ENCODE data around the gene CD248.
A peak's percentile ranks its signal among the peaks of the same experiment; 100 is the strongest.

The CD248 gene

GRCh38 chr11:66340596-66341501 lies 24.0 kb upstream of the CD248 start:
- no peak for DNase-seq

- DNase-seq: no peak
These were observed 23.0 kb upstream of the CD248 start for GRCh38 chr11:66339686-66340483.

GRCh38 chr11:66339162-66339675 lies 22.4 kb upstream of the CD248 start:
- no peak for DNase-seq

GRCh38 chr11:66338276-66339161 lies 21.7 kb upstream of the CD248 start:
- DNase-seq: no peak

- DNase-seq: no peak
These were observed 20.5 kb upstream of the CD248 start for GRCh38 chr11:66337103-66337899.

- peak; percentile 28 for DNase-seq
These were observed 19.6 kb upstream of the CD248 start, which contains the start of gene RIN1 for GRCh38 chr11:66336234-66337102. TSS of gene RIN1 (minus strand) at chr11:66336434. CDS start at chr11:66336402, 32 bp downstream.

GRCh38 chr11:66335531-66336233 lies 18.8 kb upstream of the CD248 start:
- no peak for DNase-seq

- no peak for DNase-seq
These were observed 18.0 kb upstream of the CD248 start for GRCh38 chr11:66334605-66335442.

- no peak for DNase-seq
These were observed 17.2 kb upstream of the CD248 start for GRCh38 chr11:66333896-66334604.

GRCh38 chr11:66333220-66333877 lies 16.5 kb upstream of the CD248 start:
- no peak for DNase-seq

GRCh38 chr11:66332371-66333219 lies 15.8 kb upstream of the CD248 start:
- DNase-seq: no peak

- no peak for DNase-seq
These were observed 14.9 kb upstream of the CD248 start for GRCh38 chr11:66331542-66332370.

- DNase-seq: no peak
These were observed 14.1 kb upstream of the CD248 start for GRCh38 chr11:66330931-66331330.

GRCh38 chr11:66329165-66329673 lies 12.4 kb upstream of the CD248 start:
- DNase-seq: no peak

GRCh38 chr11:66328302-66329144 lies 11.7 kb upstream of the CD248 start:
- DNase-seq: peak; percentile 60
